ENCODE results near the gene SLC49A3. TPM values are rescaled to one million over a fixed set of nuclear protein-coding genes. Genes with fewer than 3 reads are reported as not detected.

The SLC49A3 gene
- total RNA-seq, 1 donor from 2014 or later, result 1.9 TPM

- Histone ChIP-seq H2AFZ (replicated peaks) (no peak overlapping the region), H4K20me1 (ENCODE audit: low read depth) (no peaks in the 10 kb centered on the region), H3K4me2 (no peak overlapping the region), H3K9me3 (ENCODE audit: low read depth) (no peaks in the 10 kb centered on the region), H3K27ac (no peak overlapping the region), H3K36me3 (no peaks in the 10 kb centered on the region), H3K4me3 (no peak overlapping the region), H3K4me1 (no peaks in the 10 kb centered on the region), H3K9ac (no peak overlapping the region), H3K79me2 (ENCODE audit: low read depth) (no peaks in the 10 kb centered on the region), H3F3A (ENCODE audit: low read depth) (peaks cover 5% of the 10 kb centered on the region), H3K27me3 (no peaks in the 10 kb centered on the region)
- Mint-ChIP-seq H3K36me3 (no peaks in the 10 kb centered on the region), H3K4me3 (no peak overlapping the region), H3K9me3 (no peaks in the 10 kb centered on the region), H3K27ac (no peak overlapping the region), H3K27me3 (ENCODE audit: insufficient read depth, low read depth) (peaks cover 14% of the 10 kb centered on the region), H3K4me1 (peaks cover 7% of the 10 kb centered on the region)
- no peak for DNase-seq (ENCODE audit: low spot score)
- TF ChIP-seq EZH2 (IDR thresholded peaks at IDR 0.05) (no peak), CTCF (IDR thresholded peaks at IDR 0.05) (no peak), EZH2phosphoT487 (IDR thresholded peaks at IDR 0.05) (no peak)
Measured at GRCh38 chr4:658681-659667, 30.0 kb downstream of the SLC49A3 start.

GRCh38 chr4:657834-658667 lies 30.9 kb downstream of the SLC49A3 start:
- no peaks in the 10 kb centered on the region for H3K36me3 ChIP-seq

GRCh38 chr4:657338-657833 lies 31.6 kb downstream of the SLC49A3 start:
- Histone ChIP-seq H2AFZ (replicated peaks) (no peak overlapping the region), H3K4me3 (no peak overlapping the region), H3K27ac (no peak overlapping the region), H3K4me1 (no peaks in the 10 kb centered on the region), H3K79me2 (ENCODE audit: low read depth) (no peaks in the 10 kb centered on the region), H3F3A (ENCODE audit: low read depth) (peaks cover 5% of the 10 kb centered on the region), H3K4me2 (no peak overlapping the region), H3K27me3 (no peaks in the 10 kb centered on the region), H3K9me3 (ENCODE audit: low read depth) (no peaks in the 10 kb centered on the region), H3K36me3 (no peaks in the 10 kb centered on the region), H4K20me1 (ENCODE audit: low read depth) (no peaks in the 10 kb centered on the region), H3K9ac (no peak overlapping the region)
- peaks cover 2% of the 10 kb centered on the region for H3K9me3 Mint-ChIP-seq
- peak; percentile 2 for DNase-seq (ENCODE audit: low spot score)
- peaks cover 14% of the 10 kb centered on the region for H3K27me3 Mint-ChIP-seq (ENCODE audit: insufficient read depth, low read depth)
- no peaks in the 10 kb centered on the region for H3K36me3 Mint-ChIP-seq
- H3K4me3 Mint-ChIP-seq, result no peak overlapping the region
- H3K27ac Mint-ChIP-seq, result no peak overlapping the region
- peaks cover 7% of the 10 kb centered on the region for H3K4me1 Mint-ChIP-seq
- TF ChIP-seq EZH2phosphoT487 (IDR thresholded peaks at IDR 0.05), result no peak
- TF ChIP-seq CTCF (IDR thresholded peaks at IDR 0.05), result no peak
- no peak for TF ChIP-seq EZH2 (IDR thresholded peaks at IDR 0.05)

More at GRCh38 chr4:657834-658667, 30.9 kb downstream of the SLC49A3 start:
- Histone ChIP-seq H3K27me3 (no peaks in the 10 kb centered on the region), H3K9ac (no peak overlapping the region), H4K20me1 (ENCODE audit: low read depth) (no peaks in the 10 kb centered on the region), H3K4me2 (no peak overlapping the region), H3K27ac (no peak overlapping the region), H3K4me1 (no peaks in the 10 kb centered on the region), H3F3A (ENCODE audit: low read depth) (peaks cover 5% of the 10 kb centered on the region), H2AFZ (replicated peaks) (no peak overlapping the region), H3K79me2 (ENCODE audit: low read depth) (no peaks in the 10 kb centered on the region), H3K9me3 (ENCODE audit: low read depth) (no peaks in the 10 kb centered on the region), H3K4me3 (no peak overlapping the region)
- TF ChIP-seq CTCF (IDR thresholded peaks at IDR 0.05), result no peak
- no peaks in the 10 kb centered on the region for H3K36me3 Mint-ChIP-seq
- H3K4me1 Mint-ChIP-seq, result peaks cover 7% of the 10 kb centered on the region
- H3K27ac Mint-ChIP-seq, result no peak overlapping the region
- peaks cover 14% of the 10 kb centered on the region for H3K27me3 Mint-ChIP-seq (ENCODE audit: insufficient read depth, low read depth)
- DNase-seq (ENCODE audit: low spot score), result no peak
- H3K4me3 Mint-ChIP-seq, result no peak overlapping the region
- H3K9me3 Mint-ChIP-seq, result no peaks in the 10 kb centered on the region
